KBM-7 (cell line): Measurements from ENCODE around the gene AADACL3.

Experiments
- DNase-seq: peaks from one replicate; pipeline ENCODE4 v3.0.0-alpha.2; 2015
- in situ Hi-C: fragments of 300-500 bp; cut with MboI; formaldehyde crosslinking; loops from 2 replicates; pipeline ENCODE4 v1.14.3; 2020; ENCODE audit warnings: low sequenced_read_pairs, low pct_unique_long_range_greater_than_20kb, mixed read lengths

Gene AADACL3

GRCh38 chr1:12760256-12760795, 44.4 kb downstream of the AADACL3 start:
- no peak for DNase-seq
- in situ Hi-C loops = loop anchor here (25.0 kb wide), 1 partner anchor 473 kb away; no protein-coding TSS in a partner anchor

DNA sequence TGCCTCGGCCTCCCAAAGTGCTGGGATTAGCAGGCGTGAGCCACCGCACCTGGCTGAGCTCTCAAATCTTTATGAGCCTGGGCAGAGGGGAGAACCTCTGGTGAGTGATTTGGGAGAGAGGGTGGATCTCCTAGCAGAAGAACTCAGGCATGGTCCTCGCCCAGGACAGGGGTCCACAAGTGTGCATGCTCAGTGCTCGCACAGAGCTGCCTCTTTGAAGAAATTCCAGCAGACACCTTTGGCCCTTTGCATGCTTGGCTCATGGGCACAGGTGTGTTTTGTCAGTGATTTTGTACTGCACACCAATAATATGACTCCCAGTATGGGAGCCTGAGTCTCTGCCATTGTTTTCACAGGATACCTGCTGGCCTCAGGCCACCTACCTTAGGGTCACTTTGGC, 45.9 kb downstream of the AADACL3 start:
- in situ Hi-C loops = loop anchor here (25.0 kb wide), 1 partner anchor 474 kb away; no protein-coding TSS in a partner anchor

DNA sequence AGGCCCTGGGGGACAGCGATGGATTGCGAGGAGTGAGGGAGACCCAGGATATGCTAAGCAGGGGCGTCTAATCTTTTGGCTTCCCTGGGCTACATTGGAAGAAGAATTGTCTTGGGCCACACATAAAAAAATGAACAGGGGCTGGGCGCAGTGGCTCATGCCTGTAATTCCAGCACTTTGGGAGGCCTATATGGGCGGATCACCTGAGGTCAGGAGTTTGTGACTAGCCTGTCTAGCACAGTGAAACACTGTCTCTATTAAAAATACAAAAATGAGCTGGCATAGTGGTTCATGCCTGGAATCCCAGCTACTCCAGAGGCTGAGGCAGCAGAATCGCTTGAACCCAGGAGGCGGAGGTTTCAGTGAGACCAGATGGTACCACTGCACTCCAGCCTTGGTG, 46.9 kb downstream of the AADACL3 start:
- in situ Hi-C loops = loop anchor here (25.0 kb wide), 1 partner anchor 475 kb away; no protein-coding TSS in a partner anchor
- no peak for DNase-seq

More for the DNA sequence above, 45.9 kb downstream of the AADACL3 start:
- DNase-seq = no peak

DNA sequence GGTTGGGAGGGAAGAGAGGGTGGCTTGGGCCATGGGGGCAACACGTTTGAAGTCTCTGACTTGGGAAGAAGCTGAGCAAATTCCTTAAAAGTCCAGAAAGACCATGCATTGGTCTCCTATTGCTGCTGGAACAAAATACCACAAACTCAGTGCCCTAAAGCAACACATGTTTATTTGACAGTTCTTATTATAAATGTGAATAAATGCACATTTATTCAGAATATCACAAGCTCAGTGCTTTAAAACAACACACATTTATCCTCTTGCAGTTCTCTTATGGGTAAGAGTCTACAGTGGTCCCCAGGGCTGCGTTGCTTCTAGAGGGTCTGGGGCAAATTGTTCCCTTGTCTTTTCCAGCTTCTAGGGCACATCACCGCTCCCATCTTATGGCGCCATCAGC, 47.6 kb downstream of the AADACL3 start:
- in situ Hi-C loops = loop anchor here (25.0 kb wide), 1 partner anchor 476 kb away; no protein-coding TSS in a partner anchor
- DNase-seq = no peak

DNA sequence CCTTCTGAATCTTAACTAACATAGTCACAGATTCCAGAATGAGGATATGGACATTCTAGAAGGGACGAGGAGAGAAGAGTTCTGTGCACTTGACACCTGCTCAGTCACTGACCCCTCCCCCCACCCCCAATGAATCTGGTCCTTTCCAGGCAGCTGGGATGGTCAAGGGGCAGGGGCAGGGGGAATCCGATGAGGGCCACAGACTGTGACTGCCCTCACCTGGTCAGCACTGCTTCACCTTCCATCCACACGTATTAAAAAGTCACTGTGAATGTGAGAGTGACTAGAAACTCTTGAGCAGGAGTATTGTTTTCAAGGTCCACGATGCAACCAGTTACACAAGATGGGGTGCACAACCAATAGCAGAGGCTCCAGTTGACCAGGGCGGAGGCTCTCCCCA, 48.1 kb downstream of the AADACL3 start:
- DNase-seq = no peak
- in situ Hi-C loops = loop anchor here (25.0 kb wide), 1 partner anchor 477 kb away; no protein-coding TSS in a partner anchor

DNA sequence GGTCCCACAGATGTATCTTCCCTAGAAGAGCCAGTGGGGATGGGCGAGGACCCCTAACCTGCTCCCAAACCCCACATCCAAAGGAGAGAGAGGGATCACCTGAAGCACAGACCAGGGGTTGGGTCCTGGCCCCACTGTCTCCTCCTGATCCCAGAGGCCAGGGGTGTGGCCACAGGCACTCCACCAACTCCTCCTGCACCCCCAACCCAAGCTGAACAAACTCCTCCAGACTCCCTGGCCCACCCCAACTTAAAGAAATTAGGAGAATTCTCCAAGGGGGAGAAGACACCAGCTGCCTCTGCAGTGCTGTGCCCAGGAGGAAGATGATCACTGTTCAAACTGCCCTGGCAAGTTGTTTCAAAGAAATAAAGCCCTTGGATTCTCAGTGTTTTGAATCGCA, 53.1 kb downstream of the AADACL3 start:
- in situ Hi-C loops = loop anchor here (25.0 kb wide), 1 partner anchor 482 kb away; no protein-coding TSS in a partner anchor
- no peak for DNase-seq

GRCh38 chr1:12769976-12770505, 54.1 kb downstream of the AADACL3 start:
- in situ Hi-C loops = loop anchor here (25.0 kb wide), 1 partner anchor 483 kb away; no protein-coding TSS in a partner anchor
- no peak for DNase-seq

DNA sequence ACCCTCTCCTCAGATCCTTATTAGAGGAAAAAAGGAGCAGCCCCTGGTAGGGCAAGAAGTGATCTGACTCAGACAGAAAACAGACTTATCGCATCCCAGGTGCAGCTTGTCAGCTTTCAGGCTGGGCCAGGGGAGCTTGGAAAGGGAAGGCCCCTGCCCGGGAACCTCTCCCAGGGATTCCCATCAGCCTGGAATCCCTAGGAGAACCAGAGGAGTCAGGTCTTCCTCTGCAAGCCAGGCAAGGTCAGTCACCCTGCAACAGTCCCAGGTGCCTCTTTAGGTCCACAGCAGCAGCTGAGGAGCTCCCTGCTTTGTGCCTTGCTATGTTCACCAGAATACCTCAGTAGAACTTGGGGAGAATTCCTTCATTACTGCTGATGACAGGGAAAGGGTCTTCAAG, 54.7 kb downstream of the AADACL3 start:
- in situ Hi-C loops = loop anchor here (25.0 kb wide), 1 partner anchor 483 kb away; no protein-coding TSS in a partner anchor
- no peak for DNase-seq

DNA sequence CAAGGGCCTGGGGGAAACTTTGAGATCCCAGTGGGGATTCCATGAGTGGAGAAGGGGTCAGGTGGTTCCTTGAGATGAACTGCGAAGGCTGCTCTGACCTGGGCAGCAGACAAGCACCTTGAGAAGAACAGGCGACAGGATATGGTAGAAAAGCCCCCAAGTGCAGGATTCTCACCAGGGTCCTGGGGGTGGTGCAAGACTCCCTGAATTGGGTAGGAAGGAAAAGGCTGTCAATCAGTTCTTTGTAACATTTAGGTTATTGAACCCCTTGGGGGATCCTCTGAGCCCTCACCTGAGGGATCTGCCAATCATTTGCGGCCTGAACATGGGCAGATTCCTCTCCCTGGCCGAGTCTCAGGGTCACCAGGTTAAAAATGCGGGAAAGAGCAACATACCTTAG, 55.3 kb downstream of the AADACL3 start:
- in situ Hi-C loops = loop anchor here (25.0 kb wide), 1 partner anchor 484 kb away; no protein-coding TSS in a partner anchor
- DNase-seq = no peak

DNA sequence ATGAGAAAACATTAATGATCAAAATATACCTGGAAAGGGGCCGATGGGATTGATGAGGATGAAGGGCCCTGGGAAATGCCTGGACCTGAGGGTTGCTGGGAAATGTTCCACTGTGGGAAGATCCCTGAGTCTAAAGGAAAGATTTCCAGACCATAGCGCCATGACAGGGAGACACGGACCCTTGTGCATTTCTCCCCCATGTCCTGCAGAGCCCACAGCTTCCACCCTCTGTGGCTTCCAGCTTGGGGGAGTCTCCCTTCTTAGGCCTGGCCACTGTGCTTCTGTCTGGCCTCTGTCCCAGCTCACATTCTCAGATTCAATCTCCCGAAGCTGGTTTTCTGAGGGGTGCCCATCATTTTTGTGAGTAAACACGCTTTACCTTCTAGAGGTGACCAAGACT, 56.6 kb downstream of the AADACL3 start:
- DNase-seq = no peak
- in situ Hi-C loops = loop anchor here (25.0 kb wide), 1 partner anchor 485 kb away; no protein-coding TSS in a partner anchor

- in situ Hi-C loops = loop anchor here (25.0 kb wide), 1 partner anchor 486 kb away; no protein-coding TSS in a partner anchor
- DNase-seq = no peak
Observed at GRCh38 chr1:12773438-12773837, 57.5 kb downstream of the AADACL3 start, which contains the start of gene PRAMEF12. Gene PRAMEF12 (plus strand): TSS chr1:12773738. CDS start chr1:12774868, 1,130 bp downstream.

DNA sequence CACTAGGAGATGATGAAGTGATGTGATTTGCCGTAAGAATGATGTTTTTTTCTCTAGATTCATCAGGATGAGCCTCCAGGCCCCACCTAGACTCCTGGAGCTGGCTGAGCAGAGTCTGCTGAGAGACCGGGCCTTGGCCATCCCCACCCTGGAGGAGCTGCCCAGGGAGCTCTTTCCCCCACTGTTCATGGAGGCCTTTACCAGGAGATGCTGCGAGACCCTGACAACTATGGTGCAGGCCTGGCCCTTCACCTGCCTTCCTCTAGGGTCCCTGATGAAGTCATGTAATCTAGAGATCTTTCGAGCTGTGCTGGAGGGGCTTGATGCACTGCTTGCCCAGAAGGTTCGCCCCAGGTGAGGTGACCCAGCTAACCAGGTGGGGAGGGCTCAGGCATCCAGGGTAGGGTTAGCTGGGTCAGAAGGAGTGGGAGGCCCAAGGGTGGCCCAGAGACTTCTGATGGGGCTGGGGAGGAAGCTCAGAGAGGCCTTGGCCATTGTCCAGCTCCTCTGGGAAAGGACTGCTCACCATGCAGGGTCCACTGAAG, 59.0 kb downstream of the AADACL3 start:
- in situ Hi-C loops = loop anchor here (25.0 kb wide), 1 partner anchor 488 kb away; no protein-coding TSS in a partner anchor

DNA sequence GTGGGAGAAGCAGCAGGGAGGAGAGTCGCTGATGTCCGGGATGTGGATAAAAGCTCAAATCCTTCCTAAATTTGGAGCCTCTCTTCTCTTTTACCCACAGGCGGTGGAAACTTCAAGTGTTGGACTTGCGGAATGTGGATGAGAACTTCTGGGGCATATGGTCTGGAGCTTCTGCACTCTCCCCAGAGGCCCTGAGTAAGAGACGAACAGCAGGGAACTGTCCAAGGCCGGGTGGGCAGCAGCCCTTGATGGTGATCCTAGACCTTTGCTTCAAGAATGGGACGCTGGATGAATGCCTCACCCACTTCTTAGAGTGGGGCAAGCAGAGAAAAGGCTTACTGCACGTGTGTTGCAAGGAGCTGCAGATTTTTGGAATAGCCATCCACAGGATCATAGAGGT, 59.5 kb downstream of the AADACL3 start:
- DNase-seq = no peak
- in situ Hi-C loops = no loop called here

More for the DNA sequence above, 59.0 kb downstream of the AADACL3 start:
- no peak for DNase-seq

DNA sequence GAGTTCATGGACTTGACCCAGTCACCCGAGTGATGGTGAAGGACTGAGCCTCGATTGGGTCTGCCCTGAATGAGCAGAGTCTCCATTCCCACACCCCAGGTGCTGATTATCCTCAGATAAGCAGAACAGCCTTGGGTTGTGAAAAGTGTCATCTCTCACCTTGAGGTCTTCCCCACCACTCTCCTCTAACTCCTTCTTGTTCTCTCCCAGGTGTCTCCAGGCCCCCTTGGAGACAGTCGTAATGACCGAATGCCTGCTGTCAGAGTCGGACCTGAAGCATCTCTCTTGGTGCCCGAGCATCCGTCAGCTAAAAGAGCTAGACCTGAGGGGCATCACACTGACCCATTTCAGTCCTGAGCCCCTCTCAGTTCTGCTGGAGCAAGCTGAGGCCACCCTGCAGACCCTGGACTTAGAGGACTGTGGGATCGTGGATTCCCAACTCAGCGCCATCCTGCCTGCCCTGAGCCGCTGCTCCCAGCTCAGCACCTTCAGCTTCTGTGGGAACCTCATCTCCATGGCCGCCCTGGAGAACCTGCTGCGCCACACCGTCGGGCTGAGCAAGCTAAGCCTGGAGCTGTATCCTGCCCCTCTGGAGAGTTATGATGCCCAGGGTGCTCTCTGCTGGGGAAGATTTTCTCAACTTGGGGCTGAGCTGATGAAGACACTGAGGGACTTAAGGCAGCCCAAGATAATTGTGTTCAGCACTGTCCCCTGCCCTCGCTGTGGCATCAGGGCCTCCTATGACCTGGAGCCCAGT, 61.1 kb downstream of the AADACL3 start:
- DNase-seq = no peak
- in situ Hi-C loops = no loop called here
